EH (cell line): ENCODE results near the gene EPC1.
"Not testable (repeated sequence)": the region's sequence is repeated elsewhere in the genome, so short reads cannot be mapped to it uniquely, and the experiment has no call there.

Experiments
- DNase-seq: peaks from one replicate; pipeline ENCODE4 v3.0.0-alpha.2; 2015; ENCODE audit warnings: low read depth

EPC1 gene

DNA sequence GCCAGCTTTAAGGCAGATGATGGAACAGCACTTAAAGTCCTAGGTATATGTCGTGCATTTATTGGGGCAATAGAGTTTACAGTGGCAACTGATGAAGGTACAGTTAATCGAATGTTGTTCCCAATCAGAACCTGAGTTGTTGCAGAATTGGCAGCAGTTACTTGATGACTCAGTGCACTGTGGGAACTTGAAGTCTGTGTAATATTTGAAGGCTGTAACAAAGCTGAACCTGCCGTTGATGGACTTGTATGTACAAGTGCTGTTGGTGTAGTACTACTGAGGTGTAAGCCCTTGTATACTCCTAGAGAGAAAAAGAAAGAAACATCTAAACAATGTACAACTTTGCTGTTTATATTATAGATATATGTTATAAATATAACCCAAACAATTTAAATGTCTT, 75.3 kb downstream of the EPC1 start:
- peak; percentile 16 for DNase-seq

GRCh38 chr10:32269343-32270100, 77.4 kb downstream of the EPC1 start:
- peak; percentile 34 for DNase-seq

- no peak for DNase-seq
Measured at GRCh38 chr10:32268788-32269187, 78.2 kb downstream of the EPC1 start.

DNA sequence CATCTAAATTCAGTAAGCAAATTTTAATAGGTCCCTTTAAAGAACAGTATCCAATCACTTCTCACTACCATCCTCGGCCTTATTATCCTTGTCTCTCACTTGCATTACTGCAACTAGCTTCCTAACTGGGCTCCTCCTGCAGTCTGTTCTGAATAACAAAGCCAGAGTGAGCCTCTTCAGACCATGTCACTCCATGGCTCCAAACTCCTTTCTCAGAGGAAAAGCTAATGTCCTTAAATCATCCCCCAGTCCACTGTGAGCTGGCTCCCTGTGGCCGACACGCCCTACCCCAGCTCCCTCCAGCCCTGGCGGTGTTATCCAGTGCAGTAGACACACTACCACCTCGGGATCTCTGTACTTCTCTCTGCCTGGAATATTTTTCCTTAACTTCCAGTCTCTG, 80.0 kb downstream of the EPC1 start:
- DNase-seq: no peak

DNA sequence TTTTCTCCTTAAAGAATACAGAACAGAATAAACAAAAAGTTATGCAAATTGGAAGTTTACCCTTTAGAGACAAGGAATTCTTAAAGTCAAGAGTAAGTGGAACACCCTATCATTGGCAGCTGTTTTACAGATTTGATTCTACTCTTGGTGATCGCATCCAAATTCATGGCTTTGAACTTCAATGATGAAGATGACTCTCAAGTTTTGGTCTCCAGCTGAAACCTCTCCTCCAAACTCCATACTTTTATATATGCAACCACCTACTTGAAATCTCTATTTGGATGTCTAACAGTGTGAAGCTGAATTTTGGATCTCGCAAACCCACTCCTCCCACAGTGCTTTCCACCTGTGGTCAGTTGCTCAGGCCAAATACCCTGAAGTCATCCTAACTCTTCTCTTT, 80.4 kb downstream of the EPC1 start:
- DNase-seq: no peak

DNA sequence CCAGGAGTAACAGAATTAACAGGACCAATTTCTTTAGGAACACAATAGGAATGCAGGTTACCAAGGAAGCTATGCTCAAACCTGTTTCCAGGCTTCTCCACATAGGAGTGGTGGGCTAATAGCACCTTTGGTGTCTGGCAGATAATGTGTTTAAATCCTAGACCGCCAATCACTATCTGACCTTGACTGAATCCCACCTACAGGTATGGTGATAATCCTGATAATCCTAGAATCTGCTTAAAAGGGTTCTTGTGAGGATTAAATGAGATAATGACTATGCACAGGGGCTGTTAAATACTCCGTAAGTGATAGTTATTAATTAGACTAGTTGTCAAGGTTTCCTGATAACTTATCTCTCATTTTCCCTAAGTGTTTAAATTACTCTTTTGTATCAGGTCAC, 81.2 kb downstream of the EPC1 start:
- DNase-seq: no peak

GRCh38 chr10:32263300-32263699, 83.7 kb downstream of the EPC1 start:
- peak; percentile 23 for DNase-seq

- no peak for DNase-seq
Measured at GRCh38 chr10:32259551-32259950, 87.4 kb downstream of the EPC1 start.

GRCh38 chr10:32256613-32257437, 90.1 kb downstream of the EPC1 start:
- peak; percentile 64 for DNase-seq

DNA sequence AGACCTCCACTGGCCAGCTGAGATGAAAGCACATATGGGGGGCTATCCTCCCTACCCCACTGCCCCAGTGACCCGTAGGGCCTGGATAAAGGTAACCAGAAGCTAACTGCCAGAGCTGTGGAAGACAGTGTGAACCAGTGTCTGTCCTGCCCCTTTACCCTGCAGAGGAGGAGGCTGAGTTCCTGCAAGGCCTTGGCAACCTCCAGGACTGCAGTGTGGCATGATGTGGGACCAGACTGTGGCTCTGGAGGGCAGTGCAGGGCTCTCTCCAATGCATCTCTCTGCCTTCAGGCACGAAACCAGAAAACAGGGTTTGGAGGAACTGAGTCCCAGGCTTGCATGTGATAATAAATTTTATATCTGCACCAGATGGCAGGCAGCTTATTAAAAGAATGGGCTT, 93.1 kb downstream of the EPC1 start:
- no peak for DNase-seq

DNA sequence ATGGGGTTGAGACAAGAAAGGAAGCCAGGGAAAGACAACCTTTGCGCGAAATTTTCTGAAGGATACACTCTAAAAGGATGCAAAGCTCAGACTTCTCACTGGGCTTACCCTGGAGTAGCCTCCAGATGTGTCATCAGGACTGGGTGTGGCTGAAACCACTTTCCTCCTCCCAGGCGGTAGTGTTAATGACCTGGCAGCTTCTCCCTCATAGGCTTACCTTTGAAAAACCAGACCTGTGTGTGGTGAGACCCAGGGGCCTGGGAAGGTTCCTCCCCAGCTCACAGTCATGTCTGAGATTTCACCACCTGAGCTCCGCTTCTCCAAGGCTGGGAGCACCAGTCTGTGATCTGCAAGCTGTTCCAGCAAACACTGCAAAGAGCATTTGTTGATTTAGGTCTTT, 93.7 kb downstream of the EPC1 start:
- DNase-seq: peak; percentile 20

GRCh38 chr10:32250489-32250888, 96.5 kb downstream of the EPC1 start:
- DNase-seq: not testable (repeated sequence)

GRCh38 chr10:32246685-32247084, 100.3 kb downstream of the EPC1 start:
- no peak for DNase-seq

DNA sequence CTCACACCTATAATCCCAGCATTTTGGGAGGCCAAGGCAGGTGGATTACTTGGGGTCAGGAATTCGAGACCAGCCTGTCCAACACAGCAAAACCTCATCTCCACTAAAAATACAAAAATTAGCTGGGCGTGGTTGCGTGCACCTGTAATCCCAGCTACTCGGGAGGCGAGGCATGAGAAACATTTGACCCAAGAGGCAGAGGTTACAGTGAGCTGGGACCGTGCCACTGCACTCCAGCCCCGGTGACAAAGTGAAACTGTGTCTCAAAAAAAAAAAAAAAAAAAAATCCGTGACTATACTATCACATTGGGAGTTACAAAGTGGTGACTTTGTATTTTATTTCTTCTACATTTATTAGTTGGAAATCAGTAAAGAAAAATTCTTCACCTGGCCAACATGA, 101.2 kb downstream of the EPC1 start:
- no peak for DNase-seq

GRCh38 chr10:32244421-32245207, 102.3 kb downstream of the EPC1 start:
- no peak for DNase-seq

DNA sequence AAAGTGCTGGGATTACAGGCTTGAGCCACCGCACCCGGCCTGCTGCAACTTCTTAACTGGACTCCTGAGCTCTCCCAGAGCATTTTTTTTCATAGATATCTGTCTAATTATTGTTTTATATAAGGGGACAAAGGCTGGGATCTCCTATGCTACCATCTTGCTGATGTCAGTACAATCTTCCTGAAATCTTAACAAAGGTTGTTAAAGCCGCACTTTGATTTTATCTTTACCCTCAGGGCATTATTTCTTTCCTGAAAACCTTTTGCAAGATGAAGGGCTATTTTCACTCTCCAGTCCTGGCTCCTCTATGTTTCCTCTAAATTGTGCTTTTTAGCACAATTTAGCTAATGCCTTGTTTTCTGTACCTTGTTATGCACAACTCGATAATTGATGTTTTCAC, 102.9 kb downstream of the EPC1 start:
- DNase-seq: no peak

DNA sequence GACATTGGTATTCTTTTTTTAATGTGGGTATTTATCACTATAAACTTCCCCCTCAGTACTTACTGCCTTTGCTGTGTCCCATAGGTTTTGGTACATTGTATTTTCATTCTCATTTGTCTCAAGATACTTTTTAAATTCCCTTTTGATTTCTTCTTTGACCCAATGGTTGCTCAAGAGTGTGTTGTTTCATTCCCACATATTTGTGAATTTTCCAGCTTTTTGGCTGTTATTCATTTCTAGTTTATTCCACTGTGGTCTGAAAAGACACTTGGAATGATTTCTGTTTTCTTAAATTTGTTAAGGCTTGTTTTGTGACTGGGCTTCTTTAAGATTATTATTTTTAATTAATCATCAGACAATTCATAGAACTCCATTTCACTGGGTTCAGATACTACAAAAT, 105.0 kb downstream of the EPC1 start:
- DNase-seq: peak; percentile 34

- DNase-seq: no peak
Measured at GRCh38 chr10:32240471-32240870, 106.5 kb downstream of the EPC1 start.

DNA sequence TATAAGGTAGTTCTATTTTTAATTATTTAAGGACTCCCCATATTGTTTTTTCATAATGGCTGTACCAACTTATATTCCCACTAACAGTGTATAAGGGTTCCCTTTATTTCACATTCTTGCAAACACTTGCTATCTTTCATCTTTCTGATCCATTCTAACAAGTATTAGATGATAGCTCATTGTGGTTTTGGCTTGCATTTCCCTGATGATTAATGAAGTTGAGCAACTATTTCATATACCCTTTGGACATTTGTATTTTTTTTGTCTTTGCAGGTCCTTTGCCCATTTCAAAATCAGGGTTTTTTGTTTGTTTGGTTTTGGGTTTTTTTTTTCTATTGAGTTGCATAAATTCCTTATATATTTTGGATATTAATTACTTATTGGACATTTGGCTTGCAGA, 107.2 kb downstream of the EPC1 start:
- peak; percentile 82 for DNase-seq

GRCh38 chr10:32237644-32238345, 109.2 kb downstream of the EPC1 start:
- DNase-seq: peak; percentile 80

DNA sequence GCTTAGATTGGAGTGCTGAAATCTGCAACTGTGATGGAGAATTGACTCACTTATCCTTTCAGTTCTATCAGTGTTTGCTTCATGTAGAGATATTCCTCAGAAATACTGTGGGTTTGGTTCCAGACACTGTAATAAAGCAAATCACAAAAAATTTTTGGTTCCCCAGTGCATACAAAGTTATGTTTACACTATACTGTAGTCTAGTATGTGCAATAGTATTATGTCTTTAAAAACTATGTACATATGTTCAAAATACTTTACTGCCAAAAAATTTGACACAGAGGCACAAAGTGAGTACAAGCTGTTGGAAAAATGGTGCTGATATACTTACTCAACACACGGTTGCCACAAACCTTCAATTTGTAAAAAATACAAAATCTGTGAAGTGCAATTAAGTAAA, 112.5 kb downstream of the EPC1 start:
- DNase-seq: no peak

- DNase-seq: not testable (repeated sequence)
Measured at GRCh38 chr10:32233375-32233774, 113.6 kb downstream of the EPC1 start.
